Measurements from ENCODE around the gene RAB3C.

DNA sequence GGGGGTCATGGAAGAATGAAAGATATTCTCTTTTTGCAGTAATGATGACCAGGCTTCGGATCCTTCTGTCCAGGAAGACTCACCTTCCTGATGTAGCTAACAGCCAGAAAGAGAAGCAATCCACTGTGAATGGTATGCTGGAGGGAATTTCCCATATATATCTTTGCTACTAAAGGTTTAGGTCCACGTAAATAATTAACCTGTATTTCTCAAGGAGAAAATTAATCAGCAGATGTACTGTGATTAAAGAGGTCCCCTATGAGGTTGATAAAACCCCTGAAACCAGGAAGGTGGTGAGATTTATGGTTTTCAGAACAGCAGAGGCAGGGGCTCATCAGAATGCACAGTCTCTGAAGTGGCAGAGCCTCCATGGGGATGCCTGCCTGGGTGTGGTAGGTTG, 11.4 kb upstream of the RAB3C start:
- TF ChIP-seq, protein P1, sequence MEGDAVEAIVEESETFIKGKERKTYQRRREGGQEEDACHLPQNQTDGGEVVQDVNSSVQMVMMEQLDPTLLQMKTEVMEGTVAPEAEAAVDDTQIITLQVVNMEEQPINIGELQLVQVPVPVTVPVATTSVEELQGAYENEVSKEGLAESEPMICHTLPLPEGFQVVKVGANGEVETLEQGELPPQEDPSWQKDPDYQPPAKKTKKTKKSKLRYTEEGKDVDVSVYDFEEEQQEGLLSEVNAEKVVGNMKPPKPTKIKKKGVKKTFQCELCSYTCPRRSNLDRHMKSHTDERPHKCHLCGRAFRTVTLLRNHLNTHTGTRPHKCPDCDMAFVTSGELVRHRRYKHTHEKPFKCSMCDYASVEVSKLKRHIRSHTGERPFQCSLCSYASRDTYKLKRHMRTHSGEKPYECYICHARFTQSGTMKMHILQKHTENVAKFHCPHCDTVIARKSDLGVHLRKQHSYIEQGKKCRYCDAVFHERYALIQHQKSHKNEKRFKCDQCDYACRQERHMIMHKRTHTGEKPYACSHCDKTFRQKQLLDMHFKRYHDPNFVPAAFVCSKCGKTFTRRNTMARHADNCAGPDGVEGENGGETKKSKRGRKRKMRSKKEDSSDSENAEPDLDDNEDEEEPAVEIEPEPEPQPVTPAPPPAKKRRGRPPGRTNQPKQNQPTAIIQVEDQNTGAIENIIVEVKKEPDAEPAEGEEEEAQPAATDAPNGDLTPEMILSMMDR (IDR thresholded peaks at IDR 0.05): no peak
- no peak for TF ChIP-seq SIN3A (IDR thresholded peaks at IDR 0.05; ENCODE audit: borderline replicate concordance, insufficient read depth, low read depth, low read length)
- TF ChIP-seq POLR2AphosphoS5 (IDR thresholded peaks at IDR 0.05; ENCODE audit: low read depth, low read length): no peak
- no peak for TF ChIP-seq REST (IDR thresholded peaks at IDR 0.05; ENCODE audit: insufficient read depth in 1 of 2, low read depth in 2 of 2, low read length in 1 of 2)

Data from Panc1 (cell line).